Colonic mucosa (tissue), 4 donors: Measurements from ENCODE around the gene ARFGEF3. TPM values are rescaled to one million over a fixed set of nuclear protein-coding genes. Genes with fewer than 3 reads are reported as not detected.

Source experiments
- DNase-seq: peaks from one replicate; pipeline ENCODE4 v3.0.0-alpha.2; 2020
- H3K27ac ChIP-seq: fragments of 200-600 bp; one replicate; pipeline ENCODE4 v1.8.0; 2021
- H3K27me3 ChIP-seq: fragments of 200-600 bp; one replicate; pipeline ENCODE4 v1.8.0; 2021
- H3K36me3 ChIP-seq: fragments of 200-600 bp; one replicate; pipeline ENCODE4 v1.8.0; 2021
- H3K4me1 ChIP-seq: fragments of 200-600 bp; one replicate; pipeline ENCODE4 v1.8.0; 2021; ENCODE audit warnings: mild to moderate bottlenecking
- H3K4me3 ChIP-seq: fragments of 200-600 bp; one replicate; pipeline ENCODE4 v1.8.0; 2021
- H3K9ac ChIP-seq, 2 donors: one replicate each; pipeline ENCODE4 v1.7.0; 2013; ENCODE audit warnings: control low read depth in 2 of 2, low read depth in 2 of 2, low read length in 2 of 2
- H3K9me3 ChIP-seq: fragments of 200-600 bp; one replicate; pipeline ENCODE4 v1.8.0; 2021
- CTCF ChIP-seq: fragments of 200-600 bp; IDR thresholded peaks from one replicate; pipeline ENCODE4 v1.8.0; 2022; ENCODE audit warnings: antibody characterized with exemption, mild to moderate bottlenecking
- intact Hi-C: fragments of 100-400 bp; cut with DNase I; formaldehyde crosslinking; loops from one replicate; pipeline ENCODE4 v1.14.1; 2022
- total RNA-seq, 2 donors: library from RNA; stranded (reverse); fragmentation: NEBNext Ultra II Directional in 1 of 2; extraction: Animal tissue kit (Norgen Biotek cat#: 25700) in 1 of 2; gene quantifications; one replicate each; pipeline ENCODE4 v1.2.1, GENCODE V29; 2021
- donor health status: healthy.
- donor health status: DM: no; HTN: no; CAD: no.
- donor health status: DM: no; HTN: no; CAD: no.

ARFGEF3 gene
- total RNA-seq, 2 donors from 2014 or later, result 22.2 to 23.8 TPM

- no peaks in the 10 kb centered on the region for H3K9me3 ChIP-seq
- no peaks in the 10 kb centered on the region for H3K27me3 ChIP-seq
- intact Hi-C loops, result no loop called here
- DNase-seq, result no peak
- H3K9ac ChIP-seq, result no peak overlapping the region
- no peak overlapping the region for H3K4me3 ChIP-seq
- no peak overlapping the region for H3K27ac ChIP-seq
- no peaks in the 10 kb centered on the region for H3K4me1 ChIP-seq
- no peak for TF ChIP-seq CTCF
- H3K36me3 ChIP-seq, result no peaks in the 10 kb centered on the region
Observed at GRCh38 chr6:138272533-138273315, 111.0 kb downstream of the ARFGEF3 start.

GRCh38 chr6:138275976-138276375, 114.2 kb downstream of the ARFGEF3 start:
- Histone ChIP-seq H3K27me3 (no peaks in the 10 kb centered on the region), H3K27ac (no peak overlapping the region), H3K9ac (no peak overlapping the region), H3K9me3 (no peaks in the 10 kb centered on the region), H3K36me3 (no peaks in the 10 kb centered on the region), H3K4me1 (no peaks in the 10 kb centered on the region), H3K4me3 (no peak overlapping the region)
- DNase-seq, result no peak
- intact Hi-C loops, result no loop called here
- no peak for TF ChIP-seq CTCF

DNA sequence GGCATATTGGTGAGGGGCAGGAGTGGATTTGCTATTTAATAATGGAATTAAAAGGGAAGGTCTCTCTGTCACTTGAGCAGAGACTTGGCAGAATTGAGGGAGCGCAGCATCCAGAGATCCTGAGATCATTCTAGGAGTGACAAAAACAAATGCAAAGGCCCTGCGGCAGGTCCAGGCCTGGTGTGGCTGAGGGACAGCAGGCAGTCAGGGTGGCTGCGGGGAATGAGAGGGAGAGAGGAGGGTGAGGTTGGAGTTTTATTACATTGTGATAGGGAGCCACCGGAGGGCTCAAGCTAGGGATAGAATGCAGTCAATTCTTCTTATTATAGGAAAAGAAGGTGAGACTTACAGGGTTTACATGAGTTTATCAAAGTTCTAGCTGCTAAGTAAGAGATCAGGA, 116.1 kb downstream of the ARFGEF3 start:
- intact Hi-C loops, result no loop called here
- TF ChIP-seq CTCF, result no peak

GRCh38 chr6:138278326-138278725, 116.6 kb downstream of the ARFGEF3 start:
- no peak for TF ChIP-seq CTCF
- no peaks in the 10 kb centered on the region for H3K27me3 ChIP-seq
- intact Hi-C loops, result no loop called here
- no peak overlapping the region for H3K4me3 ChIP-seq
- no peak for DNase-seq
- H3K9ac ChIP-seq, result no peak overlapping the region
- no peaks in the 10 kb centered on the region for H3K36me3 ChIP-seq
- H3K4me1 ChIP-seq, result no peaks in the 10 kb centered on the region
- H3K9me3 ChIP-seq, result no peaks in the 10 kb centered on the region
- H3K27ac ChIP-seq, result no peak overlapping the region

More for the DNA sequence above, 116.1 kb downstream of the ARFGEF3 start:
- no peaks in the 10 kb centered on the region for H3K27me3 ChIP-seq
- no peaks in the 10 kb centered on the region for H3K36me3 ChIP-seq
- no peaks in the 10 kb centered on the region for H3K4me1 ChIP-seq
- H3K4me3 ChIP-seq, result no peak overlapping the region
- H3K9me3 ChIP-seq, result no peaks in the 10 kb centered on the region
- no peak overlapping the region for H3K9ac ChIP-seq
- no peak for DNase-seq
- H3K27ac ChIP-seq, result no peak overlapping the region

GRCh38 chr6:138285800-138286199, 124.1 kb downstream of the ARFGEF3 start:
- H3K36me3 ChIP-seq, result no peaks in the 10 kb centered on the region

More at GRCh38 chr6:138285800-138286199, 124.1 kb downstream of the ARFGEF3 start:
- TF ChIP-seq CTCF, result no peak
- Histone ChIP-seq H3K9ac (no peak overlapping the region), H3K4me1 (no peaks in the 10 kb centered on the region), H3K4me3 (no peak overlapping the region), H3K27ac (no peak overlapping the region), H3K27me3 (no peaks in the 10 kb centered on the region), H3K9me3 (no peaks in the 10 kb centered on the region)
- intact Hi-C loops, result loop anchor here (2.0 kb wide), 1 partner anchor 171 kb away; no protein-coding TSS in a partner anchor
- no peak for DNase-seq
